Activated CD8-positive, alpha-beta T cell treated with anti-CD3 and anti-CD28 coated beads for 36 hours (primary cell): Measurements from ENCODE around the gene DOK3. TPM values are rescaled to one million over a fixed set of nuclear protein-coding genes. Genes with fewer than 3 reads are reported as not detected.

Source experiments
- ATAC-seq: fragments of 200-7000 bp; cut with Tn5 transposase; one replicate; pipeline ENCODE4 v1.10.0; 2021; ENCODE audit warnings: mild to moderate bottlenecking, moderate library complexity
- CTCF ChIA-PET: fragments of 350-600 bp; sonication (Branson Sonifier 250); formaldehyde crosslinking; loops from one replicate; lab custom pipeline; 2021; ENCODE audit warnings: antibody characterized with exemption; lab: Charles Lee
- POLR2A ChIA-PET: fragments of 350-600 bp; sonication (Branson Sonifier 250); formaldehyde crosslinking; loops from one replicate; lab custom pipeline; 2021; ENCODE audit warnings: antibody characterized with exemption; lab: Charles Lee
- DNase-seq: peaks from one replicate; pipeline ENCODE4 v3.0.0-alpha.2; 2020
- H3K27ac Mint-ChIP-seq: one replicate; pipeline ENCODE4 v1.8.0; 2021; ENCODE audit warnings: mild to moderate bottlenecking, mixed read lengths
- H3K27me3 Mint-ChIP-seq: one replicate; pipeline ENCODE4 v1.8.0; 2021; ENCODE audit warnings: mixed read lengths
- H3K36me3 Mint-ChIP-seq: one replicate; pipeline ENCODE4 v1.8.0; 2021; ENCODE audit warnings: low read depth, mixed read lengths
- H3K4me1 Mint-ChIP-seq: one replicate; pipeline ENCODE4 v1.8.0; 2021; ENCODE audit warnings: low read depth, mixed read lengths
- H3K4me3 Mint-ChIP-seq: one replicate; pipeline ENCODE4 v1.8.0; 2021; ENCODE audit warnings: mild to moderate bottlenecking, moderate library complexity, mixed read lengths
- H3K9me3 Mint-ChIP-seq: one replicate; pipeline ENCODE4 v1.8.0; 2021; ENCODE audit warnings: mixed read lengths
- intact Hi-C: fragments of 100-400 bp; cut with micrococcal nuclease; formaldehyde crosslinking; loops from one replicate; pipeline ENCODE4 v1.10.0; 2022
- total RNA-seq, 2 experiments: library from RNA; stranded (reverse); gene quantifications; one replicate each; pipeline ENCODE4 v1.2.3, GENCODE V29; 2021
- TF ChIP-seq, protein P1 (sequence below): fragments of 200-600 bp; IDR thresholded peaks from one replicate; pipeline ENCODE4 v1.8.0; 2022; ENCODE audit warnings: antibody characterized with exemption, mild to moderate bottlenecking

Gene DOK3
- total RNA-seq, 2 experiments from 2014 or later = 7.4 to 8.0 TPM

- peaks cover 9% of the 10 kb centered on the region for H3K4me1 Mint-ChIP-seq
- DNase-seq (no peak), ATAC-seq (no peak)
- H3K9me3 Mint-ChIP-seq = no peaks in the 10 kb centered on the region
- no peak overlapping the region for H3K27ac Mint-ChIP-seq
- no peaks in the 10 kb centered on the region for H3K27me3 Mint-ChIP-seq
- TF ChIP-seq, protein P1, sequence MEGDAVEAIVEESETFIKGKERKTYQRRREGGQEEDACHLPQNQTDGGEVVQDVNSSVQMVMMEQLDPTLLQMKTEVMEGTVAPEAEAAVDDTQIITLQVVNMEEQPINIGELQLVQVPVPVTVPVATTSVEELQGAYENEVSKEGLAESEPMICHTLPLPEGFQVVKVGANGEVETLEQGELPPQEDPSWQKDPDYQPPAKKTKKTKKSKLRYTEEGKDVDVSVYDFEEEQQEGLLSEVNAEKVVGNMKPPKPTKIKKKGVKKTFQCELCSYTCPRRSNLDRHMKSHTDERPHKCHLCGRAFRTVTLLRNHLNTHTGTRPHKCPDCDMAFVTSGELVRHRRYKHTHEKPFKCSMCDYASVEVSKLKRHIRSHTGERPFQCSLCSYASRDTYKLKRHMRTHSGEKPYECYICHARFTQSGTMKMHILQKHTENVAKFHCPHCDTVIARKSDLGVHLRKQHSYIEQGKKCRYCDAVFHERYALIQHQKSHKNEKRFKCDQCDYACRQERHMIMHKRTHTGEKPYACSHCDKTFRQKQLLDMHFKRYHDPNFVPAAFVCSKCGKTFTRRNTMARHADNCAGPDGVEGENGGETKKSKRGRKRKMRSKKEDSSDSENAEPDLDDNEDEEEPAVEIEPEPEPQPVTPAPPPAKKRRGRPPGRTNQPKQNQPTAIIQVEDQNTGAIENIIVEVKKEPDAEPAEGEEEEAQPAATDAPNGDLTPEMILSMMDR = no peak
- H3K4me3 Mint-ChIP-seq = no peak overlapping the region
- ChIA-PET CTCF (interaction anchor here (1.3 to 1.8 kb wide), 2 partner anchors 13 to 27 kb away, joined by 3 to 4 read pairs; partner anchors contain the start of gene PDLIM7), POLR2A (interaction anchor here (1.0 to 22.8 kb wide), 5 partner anchors 10 to 57 kb away, joined by 3 to 294 read pairs (median 7); partner anchors contain the start of genes PDLIM7 and PRR7)
- H3K36me3 Mint-ChIP-seq = peaks cover 18% of the 10 kb centered on the region
- intact Hi-C loops = no loop called here
Measured at GRCh38 chr5:177483994-177484901, 25.4 kb downstream of the DOK3 start.

DNA sequence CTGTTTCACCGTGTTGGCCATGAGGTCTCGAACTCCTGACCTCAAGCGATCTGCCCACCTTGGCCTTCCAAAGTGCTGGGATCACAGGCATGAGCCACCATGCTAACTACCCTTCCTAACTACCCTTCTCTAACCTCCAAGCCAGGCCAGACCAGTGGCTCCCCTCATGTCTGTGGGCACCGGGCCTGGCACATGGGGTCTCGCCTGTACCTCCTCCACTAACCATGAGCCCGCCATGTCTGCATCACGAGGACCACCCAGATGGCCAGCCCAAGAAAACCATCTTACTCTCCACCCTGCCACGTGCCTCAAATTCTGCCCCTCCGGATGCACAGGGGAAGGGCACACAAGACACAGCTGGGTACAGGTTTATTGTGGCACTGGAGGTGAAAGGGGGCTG, 26.6 kb downstream of the DOK3 start:
- intact Hi-C loops = no loop called here
- ChIA-PET POLR2A (interaction anchor here (1.0 to 22.8 kb wide), 4 partner anchors 9 to 56 kb away, joined by 3 to 294 read pairs (median 67); partner anchors contain the start of genes PDLIM7 and PRR7), CTCF (interaction anchor here (2.0 kb wide), 1 partner anchor 18 kb away, joined by 7 read pairs; no protein-coding TSS in a partner anchor)
- H3K27ac Mint-ChIP-seq = no peak overlapping the region
- DNase-seq (no peak), ATAC-seq (no peak)
- TF ChIP-seq, protein P1 = no peak
- H3K36me3 Mint-ChIP-seq = peaks cover 19% of the 10 kb centered on the region
- no peaks in the 10 kb centered on the region for H3K9me3 Mint-ChIP-seq
- H3K27me3 Mint-ChIP-seq = no peaks in the 10 kb centered on the region
- H3K4me1 Mint-ChIP-seq = peaks cover 20% of the 10 kb centered on the region
- H3K4me3 Mint-ChIP-seq = no peak overlapping the region

DNA sequence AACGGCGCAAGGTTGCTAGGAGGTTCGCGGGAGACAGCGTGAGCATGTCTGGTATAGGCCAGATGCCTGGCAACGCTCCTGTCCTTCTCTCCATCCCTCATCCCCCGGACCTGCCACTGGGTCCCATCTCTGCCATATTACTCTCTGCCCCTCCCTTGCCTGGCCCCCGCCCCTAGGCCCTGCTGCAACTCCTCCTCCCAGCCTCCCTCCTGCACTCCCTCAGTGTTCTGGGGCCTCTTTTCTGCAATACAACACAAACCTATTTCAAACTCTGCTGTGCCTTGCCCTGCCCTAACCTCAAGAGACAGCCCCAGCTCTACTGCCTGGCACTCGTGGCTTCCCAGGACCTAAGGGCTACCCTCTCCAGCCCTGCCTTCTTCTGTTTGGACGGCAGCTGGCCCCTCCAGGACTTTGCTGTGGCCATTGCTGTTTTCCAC, 27.2 kb downstream of the DOK3 start:
- H3K36me3 Mint-ChIP-seq = peaks cover 16% of the 10 kb centered on the region
- ChIA-PET CTCF (interaction anchor here (1.4 to 2.0 kb wide), 2 partner anchors 10 to 19 kb away, joined by 3 to 7 read pairs; no protein-coding TSS in a partner anchor), POLR2A (interaction anchor here (0.9 to 22.8 kb wide), 4 partner anchors 8 to 28 kb away, joined by 3 to 294 read pairs (median 67); partner anchors contain the start of genes PDLIM7 and PRR7)
- peaks cover 26% of the 10 kb centered on the region for H3K4me1 Mint-ChIP-seq
- ATAC-seq (no peak), DNase-seq (no peak)
- TF ChIP-seq, protein P1 = no peak
- intact Hi-C loops = no loop called here
- H3K27ac Mint-ChIP-seq = no peak overlapping the region
- no peaks in the 10 kb centered on the region for H3K27me3 Mint-ChIP-seq
- H3K9me3 Mint-ChIP-seq = no peaks in the 10 kb centered on the region
- H3K4me3 Mint-ChIP-seq = no peak overlapping the region

DNA sequence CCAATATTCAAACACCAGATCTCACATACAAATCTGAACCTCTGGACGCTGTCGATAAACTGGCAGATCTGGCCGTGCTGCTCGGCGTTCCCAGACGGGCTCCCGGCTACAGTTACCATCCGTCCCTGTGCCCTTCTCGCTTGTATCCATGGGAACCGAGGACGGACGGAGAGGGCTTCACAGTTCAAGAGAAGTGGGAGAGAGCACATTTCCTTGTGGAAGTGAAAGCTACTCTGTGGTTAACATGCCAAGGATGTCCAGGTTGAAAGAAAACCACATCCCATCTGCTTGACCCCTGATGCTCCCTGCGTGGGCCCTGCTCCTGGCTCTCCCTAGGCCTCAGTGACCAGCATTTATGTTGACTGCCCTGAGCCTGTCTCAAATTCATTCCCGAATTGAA, 29.9 kb downstream of the DOK3 start:
- Mint-ChIP-seq H3K4me1 (peaks cover 45% of the 10 kb centered on the region), H3K4me3 (no peak overlapping the region), H3K27ac (peak overlapping the region; percentile 98), H3K9me3 (no peaks in the 10 kb centered on the region), H3K36me3 (peaks cover 8% of the 10 kb centered on the region), H3K27me3 (no peaks in the 10 kb centered on the region)
- intact Hi-C loops = no loop called here
- TF ChIP-seq, protein P1 = no peak
- ATAC-seq (no peak), DNase-seq (no peak)
- ChIA-PET CTCF (interaction anchor here (1.1 to 6.5 kb wide), 8 partner anchors 9 to 90 kb away, joined by 3 to 48 read pairs (median 15); no protein-coding TSS in a partner anchor), POLR2A (interaction anchor here (0.7 to 22.8 kb wide), 5 partner anchors 8 to 119 kb away, joined by 3 to 294 read pairs (median 3); partner anchors contain the start of genes PDLIM7 and PRR7)
